ENCODE measurements around the gene SFTPA1. TPM values are rescaled to one million over a fixed set of nuclear protein-coding genes. Genes with fewer than 3 reads are reported as not detected.
"Not testable (repeated sequence)": the region's sequence is repeated elsewhere in the genome, so short reads cannot be mapped to it uniquely, and the experiment has no call there.

SFTPA1 gene
- total RNA-seq, 1 donor from 2014 or later, result not detected

DNA sequence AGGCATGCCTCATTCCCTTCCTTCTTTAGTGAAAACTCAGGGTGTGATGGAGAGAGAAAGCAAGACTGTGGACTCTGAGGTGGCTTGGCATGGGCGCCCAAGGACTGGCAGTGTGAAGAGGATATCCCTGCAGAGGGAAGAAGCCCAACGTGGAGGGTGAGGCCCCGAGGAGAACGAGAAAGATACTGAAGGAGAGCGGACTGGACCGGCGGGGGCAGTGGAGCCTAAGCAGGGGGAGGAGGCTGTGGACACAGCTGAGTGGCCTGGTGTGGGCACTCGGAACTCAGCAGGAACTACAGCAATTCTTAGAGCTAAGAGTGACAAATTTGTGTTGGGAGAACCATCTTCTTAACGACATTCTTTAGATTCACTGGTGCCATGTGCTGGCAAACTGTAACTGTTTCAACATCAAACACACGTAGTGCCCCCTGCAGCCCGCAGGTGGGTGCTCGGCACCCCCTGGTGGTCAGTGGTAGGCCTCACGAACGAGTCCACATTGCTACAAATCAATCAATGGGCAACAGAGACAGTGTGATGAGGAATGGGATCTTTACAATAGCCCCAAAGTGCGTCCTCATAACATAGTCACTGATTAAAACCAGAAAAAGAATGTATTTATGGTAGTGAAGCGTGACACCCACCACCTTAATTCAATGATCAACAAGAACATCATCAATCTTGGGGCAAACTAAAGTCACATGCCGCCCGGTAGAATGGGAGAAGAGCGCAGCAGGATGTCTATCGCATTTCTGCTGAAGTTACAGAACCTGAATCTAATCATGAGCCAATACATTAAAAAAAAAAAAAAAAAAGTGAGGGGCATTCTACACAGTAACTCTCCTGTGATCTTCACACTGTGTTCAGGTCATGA is 2.0 kb upstream of the SFTPA1 start:
- H3K4me1 Mint-ChIP-seq (ENCODE audit: unreplicated experiment), result peaks cover 6% of the 10 kb centered on the region
- no peak overlapping the region for H3K27ac Mint-ChIP-seq (ENCODE audit: unreplicated experiment)
- TF ChIP-seq, protein P1, sequence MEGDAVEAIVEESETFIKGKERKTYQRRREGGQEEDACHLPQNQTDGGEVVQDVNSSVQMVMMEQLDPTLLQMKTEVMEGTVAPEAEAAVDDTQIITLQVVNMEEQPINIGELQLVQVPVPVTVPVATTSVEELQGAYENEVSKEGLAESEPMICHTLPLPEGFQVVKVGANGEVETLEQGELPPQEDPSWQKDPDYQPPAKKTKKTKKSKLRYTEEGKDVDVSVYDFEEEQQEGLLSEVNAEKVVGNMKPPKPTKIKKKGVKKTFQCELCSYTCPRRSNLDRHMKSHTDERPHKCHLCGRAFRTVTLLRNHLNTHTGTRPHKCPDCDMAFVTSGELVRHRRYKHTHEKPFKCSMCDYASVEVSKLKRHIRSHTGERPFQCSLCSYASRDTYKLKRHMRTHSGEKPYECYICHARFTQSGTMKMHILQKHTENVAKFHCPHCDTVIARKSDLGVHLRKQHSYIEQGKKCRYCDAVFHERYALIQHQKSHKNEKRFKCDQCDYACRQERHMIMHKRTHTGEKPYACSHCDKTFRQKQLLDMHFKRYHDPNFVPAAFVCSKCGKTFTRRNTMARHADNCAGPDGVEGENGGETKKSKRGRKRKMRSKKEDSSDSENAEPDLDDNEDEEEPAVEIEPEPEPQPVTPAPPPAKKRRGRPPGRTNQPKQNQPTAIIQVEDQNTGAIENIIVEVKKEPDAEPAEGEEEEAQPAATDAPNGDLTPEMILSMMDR (IDR thresholded peaks at IDR 0.05; ENCODE audit: unreplicated experiment), result peak; percentile 70
- H3K9me3 Mint-ChIP-seq (ENCODE audit: unreplicated experiment), result no peaks in the 10 kb centered on the region
- peak; percentile 70 for DNase-seq (ENCODE audit: low spot score)
- H3K4me3 Mint-ChIP-seq (ENCODE audit: unreplicated experiment), result no peak overlapping the region
- H3K27me3 Mint-ChIP-seq (ENCODE audit: unreplicated experiment), result peaks cover 6% of the 10 kb centered on the region
- peaks cover under 1% of the 10 kb centered on the region for H3K36me3 Mint-ChIP-seq (ENCODE audit: low read depth, unreplicated experiment)

DNA sequence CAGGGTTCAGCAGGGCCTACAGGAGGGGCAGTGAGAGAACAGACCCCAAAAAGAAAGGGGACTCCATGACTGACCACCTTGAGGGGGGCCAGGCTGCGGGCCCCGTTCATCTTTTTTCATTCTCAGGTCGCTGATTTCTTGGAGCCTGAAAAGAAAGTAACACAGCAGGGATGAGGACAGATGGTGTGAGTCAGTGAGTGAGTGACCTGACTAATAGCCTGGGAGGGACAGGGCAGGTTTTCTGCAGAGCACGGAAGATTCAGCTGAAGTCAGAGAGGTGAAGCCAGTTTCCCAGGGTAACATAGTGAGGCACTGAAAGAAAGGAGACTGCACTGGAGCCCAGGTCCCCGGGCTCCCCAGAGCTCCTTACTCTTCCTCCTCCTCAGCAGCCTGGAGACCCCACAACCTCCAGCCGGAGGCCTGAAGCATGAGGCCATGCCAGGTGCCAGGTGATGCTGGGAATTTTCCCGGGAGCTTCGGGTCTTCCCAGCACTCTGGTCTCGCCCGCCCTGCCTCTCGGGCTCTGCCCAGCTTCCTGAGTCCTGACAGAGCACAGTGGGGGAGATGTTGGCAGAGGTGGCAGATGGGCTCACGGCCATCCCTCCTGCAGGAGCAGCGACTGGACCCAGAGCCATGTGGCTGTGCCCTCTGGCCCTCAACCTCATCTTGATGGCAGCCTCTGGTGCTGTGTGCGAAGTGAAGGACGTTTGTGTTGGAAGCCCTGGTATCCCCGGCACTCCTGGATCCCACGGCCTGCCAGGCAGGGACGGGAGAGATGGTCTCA is 646 bp downstream of the SFTPA1 start:
- not testable (repeated sequence) for H3K4me3 Mint-ChIP-seq (ENCODE audit: unreplicated experiment); H3K36me3 Mint-ChIP-seq (ENCODE audit: low read depth, unreplicated experiment); H3K4me1 Mint-ChIP-seq (ENCODE audit: unreplicated experiment); H3K9me3 Mint-ChIP-seq (ENCODE audit: unreplicated experiment); DNase-seq (ENCODE audit: low spot score); H3K27ac Mint-ChIP-seq (ENCODE audit: unreplicated experiment); H3K27me3 Mint-ChIP-seq (ENCODE audit: unreplicated experiment)

DNA sequence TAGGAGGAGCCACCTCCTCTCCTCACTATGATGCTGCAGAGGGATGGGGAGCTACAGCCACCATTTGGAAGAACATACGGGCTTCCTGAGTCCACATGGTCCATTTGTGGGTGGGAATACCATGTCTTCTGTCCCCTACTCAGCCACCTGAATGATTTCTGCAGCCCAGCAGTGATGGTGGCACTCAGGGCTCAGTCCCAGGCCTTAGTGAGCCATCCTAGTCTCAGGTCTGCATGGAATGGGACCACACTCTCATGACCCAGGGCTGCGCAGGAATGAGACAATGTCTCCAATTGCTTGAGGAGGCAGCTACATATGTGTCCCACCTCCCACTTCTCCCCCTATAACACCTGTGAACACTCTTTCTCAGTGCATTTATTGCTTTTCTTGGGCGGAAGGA is 4.8 kb downstream of the SFTPA1 start:
- Mint-ChIP-seq H3K4me1 (ENCODE audit: unreplicated experiment) (no peaks in the 10 kb centered on the region), H3K27me3 (ENCODE audit: unreplicated experiment) (peaks cover 4% of the 10 kb centered on the region), H3K9me3 (ENCODE audit: unreplicated experiment) (no peaks in the 10 kb centered on the region), H3K4me3 (ENCODE audit: unreplicated experiment) (no peak overlapping the region), H3K36me3 (ENCODE audit: low read depth, unreplicated experiment) (no peaks in the 10 kb centered on the region), H3K27ac (ENCODE audit: unreplicated experiment) (no peak overlapping the region)
- DNase-seq (ENCODE audit: low spot score), result no peak
- TF ChIP-seq, protein P1 (IDR thresholded peaks at IDR 0.05; ENCODE audit: unreplicated experiment), result no peak

DNA sequence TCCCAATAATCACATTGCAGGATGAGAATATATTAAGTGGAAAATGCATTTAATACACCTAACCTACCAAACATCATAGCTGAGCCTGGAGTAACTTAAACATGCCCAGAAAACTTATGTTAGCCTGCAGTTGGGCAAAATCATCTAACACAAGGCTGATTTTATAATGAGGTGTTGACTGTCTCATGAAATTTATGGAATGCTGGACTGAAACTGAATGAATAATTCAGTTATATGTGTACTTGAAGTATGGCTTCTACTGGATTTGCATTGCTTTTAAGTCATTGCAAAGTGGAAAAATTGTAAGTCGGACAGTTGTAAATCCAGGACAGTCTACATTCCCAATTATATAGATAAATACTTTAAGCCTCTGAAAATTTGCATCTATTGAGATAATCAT is 5.4 kb downstream of the SFTPA1 start:
- Mint-ChIP-seq H3K9me3 (ENCODE audit: unreplicated experiment) (no peaks in the 10 kb centered on the region), H3K27ac (ENCODE audit: unreplicated experiment) (no peak overlapping the region), H3K36me3 (ENCODE audit: low read depth, unreplicated experiment) (no peaks in the 10 kb centered on the region), H3K4me1 (ENCODE audit: unreplicated experiment) (no peaks in the 10 kb centered on the region), H3K27me3 (ENCODE audit: unreplicated experiment) (peaks cover 3% of the 10 kb centered on the region), H3K4me3 (ENCODE audit: unreplicated experiment) (no peak overlapping the region)
- TF ChIP-seq, protein P1 (IDR thresholded peaks at IDR 0.05; ENCODE audit: unreplicated experiment), result no peak
- DNase-seq (ENCODE audit: low spot score), result no peak

DNA sequence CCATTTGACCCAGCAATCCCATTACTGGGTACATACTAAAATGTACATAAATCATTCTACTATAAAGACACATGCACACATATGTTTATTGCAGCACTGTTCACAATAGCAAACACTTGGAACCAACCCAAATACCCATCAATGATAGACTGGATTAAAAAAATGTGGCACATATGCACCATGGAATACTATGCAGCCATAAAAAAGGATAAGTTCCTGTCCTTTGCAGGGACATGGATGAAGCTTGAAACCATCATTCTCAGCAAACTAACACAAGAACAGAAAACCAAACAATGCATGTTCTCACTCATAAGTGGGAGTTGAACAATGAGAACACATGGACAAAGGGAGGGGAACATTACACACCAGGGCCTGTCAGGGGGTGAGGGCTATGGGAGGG is 12.9 kb downstream of the SFTPA1 start:
- not testable (repeated sequence) for H3K36me3 Mint-ChIP-seq (ENCODE audit: low read depth, unreplicated experiment); H3K4me1 Mint-ChIP-seq (ENCODE audit: unreplicated experiment); H3K27ac Mint-ChIP-seq (ENCODE audit: unreplicated experiment); H3K4me3 Mint-ChIP-seq (ENCODE audit: unreplicated experiment); H3K27me3 Mint-ChIP-seq (ENCODE audit: unreplicated experiment); DNase-seq (ENCODE audit: low spot score); H3K9me3 Mint-ChIP-seq (ENCODE audit: unreplicated experiment)

DNA sequence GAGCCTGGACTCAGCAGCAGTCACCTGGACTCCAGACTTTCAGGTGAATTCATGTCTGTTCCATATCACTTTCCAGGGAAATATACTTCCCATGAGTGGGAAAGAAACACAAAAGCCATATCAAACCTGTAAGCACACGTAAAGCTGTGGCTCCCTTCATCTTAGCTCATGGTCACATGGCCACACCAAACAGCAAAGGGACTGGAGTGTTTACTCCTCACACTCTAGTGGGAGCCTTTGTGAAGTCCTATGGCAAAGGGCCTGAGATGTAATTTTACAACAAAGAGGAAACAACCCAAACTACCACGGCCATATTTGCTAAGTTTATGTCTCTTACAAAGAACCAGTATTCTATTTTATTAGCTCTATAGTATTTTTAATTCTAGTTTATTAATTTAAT is 16.3 kb downstream of the SFTPA1 start:
- Mint-ChIP-seq H3K4me1 (ENCODE audit: unreplicated experiment) (no peaks in the 10 kb centered on the region), H3K27me3 (ENCODE audit: unreplicated experiment) (peaks cover 2% of the 10 kb centered on the region), H3K9me3 (ENCODE audit: unreplicated experiment) (no peaks in the 10 kb centered on the region), H3K36me3 (ENCODE audit: low read depth, unreplicated experiment) (no peaks in the 10 kb centered on the region), H3K4me3 (ENCODE audit: unreplicated experiment) (no peak overlapping the region), H3K27ac (ENCODE audit: unreplicated experiment) (no peak overlapping the region)
- no peak for DNase-seq (ENCODE audit: low spot score)
- TF ChIP-seq, protein P1 (IDR thresholded peaks at IDR 0.05; ENCODE audit: unreplicated experiment), result no peak

All from endothelial cell (in vitro differentiated cells).